ENCODE measurements around the gene KIAA1614.

GRCh38 chr1:180912801-180913565, at the start of gene KIAA1614:
- TF ChIP-seq CTCF (optimal IDR thresholded peaks at IDR 0.05 in 1 of 3, IDR thresholded peaks at IDR 0.05 in 1 of 3, conservative IDR thresholded peaks at IDR 0.05 in 1 of 3; ENCODE audit: extremely low read depth in 1 of 3, insufficient read depth in 2 of 3, low read length in 3 of 3) (no peak), EZH2 (IDR thresholded peaks at IDR 0.05; ENCODE audit: low read length) (no peak)
